Lung (tissue), 12 donors: ENCODE results near the gene PPP1R27. TPM values are rescaled to one million over a fixed set of nuclear protein-coding genes. Genes with fewer than 3 reads are reported as not detected.
A peak's percentile ranks its signal among the peaks of the same experiment; 100 is the strongest.

ENCODE experiments used
- ATAC-seq: fragments of 200-7000 bp; cut with Tn5 transposase; one replicate; pipeline ENCODE4 v1.9.1; 2020; ENCODE audit warnings: moderate number of reproducible peaks; ENCODE audit not compliant: insufficient read depth, low FRiP score
- DNase-seq, 3 donors: peaks; one replicate each; pipeline ENCODE4 v3.0.0-alpha.2; 2013 to 2017
- H3K27ac ChIP-seq, 2 donors: one replicate each; pipeline ENCODE4 v1.5.1; 2013; ENCODE audit warnings: mild to moderate bottlenecking in 2 of 2, moderate library complexity in 2 of 2, control low read depth in 1 of 2, inconsistent platforms in 1 of 2, low read depth in 1 of 2, low read length in 1 of 2
- H3K27me3 ChIP-seq, 3 donors: one replicate each; pipeline ENCODE4 v1.5.1; 2013; ENCODE audit warnings: low read length in 2 of 3; ENCODE audit not compliant: control insufficient read depth in 3 of 3, insufficient read depth in 3 of 3
- H3K36me3 ChIP-seq, 4 donors: one replicate each; pipeline ENCODE4 v1.5.1; 2013; ENCODE audit warnings: low read length in 4 of 4, mild to moderate bottlenecking in 1 of 4, moderate library complexity in 1 of 4; ENCODE audit not compliant: control insufficient read depth in 4 of 4, insufficient read depth in 4 of 4
- H3K4me1 ChIP-seq, 5 donors: one replicate each; pipeline ENCODE4 v1.5.1; 2013; ENCODE audit warnings: low read length in 5 of 5, mild to moderate bottlenecking in 2 of 5, moderate library complexity in 1 of 5; ENCODE audit not compliant: control insufficient read depth in 5 of 5, insufficient read depth in 5 of 5
- H3K4me3 ChIP-seq: one replicate; pipeline ENCODE4 v1.5.1; 2013; ENCODE audit warnings: mild to moderate bottlenecking, control low read depth, moderate library complexity
- H3K9ac ChIP-seq, 2 donors: one replicate each; pipeline ENCODE4 v1.5.1; 2013; ENCODE audit warnings: low read length in 2 of 2, control low read depth in 1 of 2; ENCODE audit not compliant: insufficient read depth in 1 of 2
- H3K9me3 ChIP-seq, 4 donors: one replicate each; pipeline ENCODE4 v1.5.1; 2013; ENCODE audit warnings: low read length in 3 of 4, mild to moderate bottlenecking in 1 of 4, moderate library complexity in 1 of 4; ENCODE audit not compliant: control insufficient read depth in 4 of 4, insufficient read depth in 3 of 4
- CTCF ChIP-seq: IDR thresholded peaks from 2 replicates; pipeline ENCODE4 v1.5.1; 2012; ENCODE audit warnings: mild to moderate bottlenecking; ENCODE audit errors: control extremely low read depth, extremely low read depth
- WGBS, 2 donors: extraction: QIAGEN DNeasy Blood & Tissue Kit; methylation state at CpG; one replicate each; pipeline ENCODE4 v1.1.7; 2013; 5-methylcytosine and 5-hydroxymethylcytosine counted together
- polyA plus RNA-seq, 2 donors: library from polyadenylated mRNA; stranded (reverse); fragments of 200-250 nt; gene quantifications; one replicate each; pipeline ENCODE4 v1.2.1, GENCODE V29; 2013
- total RNA-seq, 2 donors: library from RNA; depleted of rRNA in 1 of 2; stranded (reverse); fragments of >200 nt in 1 of 2; gene quantifications; one replicate each; pipeline ENCODE4 v1.2.1, GENCODE V29; 2014 to 2021
- donor health status: control.
- donor health status: control.
- donor health status: Bipolar disorder and iron deficiency.
- donor health status: healthy.
- donor health status: DM: yes; HTN: yes; CAD: no.

The PPP1R27 gene
- total and polyA plus RNA-seq, 4 donors, result 0.13 TPM; not detected in 3

DNA sequence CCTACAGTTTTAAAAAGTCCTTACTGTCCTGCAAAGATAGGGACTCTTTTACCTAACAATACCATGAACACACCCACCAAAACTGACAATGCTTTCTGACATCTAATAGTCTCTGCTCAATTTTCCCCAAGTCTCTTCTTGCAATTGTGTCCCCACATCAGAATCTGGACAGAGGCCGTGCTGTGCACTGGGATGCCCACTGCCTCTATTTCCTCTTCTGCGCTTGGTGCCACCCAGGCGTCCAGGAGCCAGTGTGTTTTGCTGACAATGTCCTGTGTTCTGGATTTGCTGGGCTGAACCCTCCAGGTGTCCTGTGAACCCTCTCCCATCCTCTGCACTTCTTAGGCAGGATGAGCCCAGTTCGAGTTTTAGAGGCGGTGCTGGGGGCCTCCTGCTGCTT lies 42.7 kb upstream of the PPP1R27 start:
- peaks cover 0 to 5% (median 0%) of the 10 kb centered on the region in 5 donors for H3K4me1 ChIP-seq
- H3K9ac ChIP-seq, result no peak overlapping the region
- H3K27ac ChIP-seq, result no peak overlapping the region
- no peaks in the 10 kb centered on the region for H3K9me3 ChIP-seq
- no peak overlapping the region for H3K4me3 ChIP-seq
- TF ChIP-seq CTCF, result no peak
- DNase-seq (no peak), ATAC-seq (no peak)
- H3K27me3 ChIP-seq, result no peaks in the 10 kb centered on the region
- peaks cover 0 to 11% (median 8%) of the 10 kb centered on the region in 4 donors for H3K36me3 ChIP-seq
- 95 to 96% methylated on average over 5 of the region's 5 CpGs for WGBS, 2 donors

GRCh38 chr17:81871387-81872230 lies 36.8 kb upstream of the PPP1R27 start:
- ATAC-seq (peak; percentile 6), DNase-seq (peak; percentile 92 to 94 (median 94))
- H3K27ac ChIP-seq, result peak overlapping the region; percentile 97 to 99
- H3K9ac ChIP-seq, result peak overlapping the region; percentile 62 to 94
- H3K27me3 ChIP-seq, result no peaks in the 10 kb centered on the region
- WGBS, 2 donors, result 1% methylated on average over 81 to 86 of the region's 86 CpGs
- H3K4me3 ChIP-seq, result peak overlapping the region; percentile 79
- peaks cover 0 to 28% (median 11%) of the 10 kb centered on the region in 5 donors for H3K4me1 ChIP-seq
- no peaks in the 10 kb centered on the region for H3K9me3 ChIP-seq
- TF ChIP-seq CTCF, result peak; percentile 11
- peaks cover 0 to 23% (median 8%) of the 10 kb centered on the region in 4 donors for H3K36me3 ChIP-seq

DNA sequence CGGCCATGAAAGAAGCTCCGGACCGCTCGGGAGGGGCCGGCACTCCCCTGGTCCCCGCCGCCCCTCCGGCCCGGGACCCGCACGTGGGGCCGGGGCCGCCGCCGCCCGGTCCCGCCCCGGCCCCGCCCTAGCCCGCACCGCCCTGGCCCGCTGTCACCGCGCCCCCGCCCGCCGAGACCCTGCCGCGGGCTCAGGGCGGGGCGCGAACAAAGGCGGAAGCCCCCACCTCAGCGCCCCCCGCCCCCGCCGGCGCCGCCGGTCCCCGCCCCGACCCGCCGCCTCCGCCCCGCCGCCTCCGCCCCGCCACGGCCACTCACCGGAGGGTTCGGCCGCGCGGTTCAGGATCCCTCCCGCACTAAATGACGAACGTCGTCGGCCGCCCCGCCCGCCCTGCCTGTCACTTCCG lies 36.1 kb upstream of the PPP1R27 start, which contains the start of gene ARHGDIA:
ARHGDIA (minus strand) TSS at position 357 of the 406 bp plus-strand sequence. CDS start 1,407 bp downstream, outside the sequence.
- H3K27ac ChIP-seq, result peak within 1 kb of the TSS; percentile 97 to 99
- WGBS, 2 donors, result 1 to 2% methylated on average over 38 to 64 of the region's 64 CpGs
- no peak for TF ChIP-seq CTCF
- no peaks in the 10 kb centered on the region for H3K27me3 ChIP-seq
- H3K4me1 ChIP-seq, result peaks cover 0 to 28% (median 11%) of the 10 kb centered on the region in 5 donors
- peaks cover 0 to 23% (median 9%) of the 10 kb centered on the region in 4 donors for H3K36me3 ChIP-seq
- peak within 1 kb of the TSS; percentile 78 to 94 for H3K9ac ChIP-seq
- no peaks in the 10 kb centered on the region for H3K9me3 ChIP-seq
- DNase-seq (peak in 1 of 3 donors; percentile 21), ATAC-seq (peak; percentile 48)
- H3K4me3 ChIP-seq, result peak within 1 kb of the TSS; percentile 79
